GM18505 (cell line): Measurements from ENCODE around the gene LRP6.

Experiments used
- ATAC-seq: cut with Tn5 transposase; IDR thresholded peaks from one replicate; pipeline ENCODE4 v1.9.1; 2021; ENCODE audit not compliant: unreplicated experiment
- POLR2A ChIP-seq: IDR thresholded peaks from 4 replicates; pipeline ENCODE4 v1.6.1; 2011; ENCODE audit warnings: borderline replicate concordance; ENCODE audit not compliant: insufficient read depth, insufficient read length; ENCODE audit errors: extremely low read depth

The LRP6 gene

DNA sequence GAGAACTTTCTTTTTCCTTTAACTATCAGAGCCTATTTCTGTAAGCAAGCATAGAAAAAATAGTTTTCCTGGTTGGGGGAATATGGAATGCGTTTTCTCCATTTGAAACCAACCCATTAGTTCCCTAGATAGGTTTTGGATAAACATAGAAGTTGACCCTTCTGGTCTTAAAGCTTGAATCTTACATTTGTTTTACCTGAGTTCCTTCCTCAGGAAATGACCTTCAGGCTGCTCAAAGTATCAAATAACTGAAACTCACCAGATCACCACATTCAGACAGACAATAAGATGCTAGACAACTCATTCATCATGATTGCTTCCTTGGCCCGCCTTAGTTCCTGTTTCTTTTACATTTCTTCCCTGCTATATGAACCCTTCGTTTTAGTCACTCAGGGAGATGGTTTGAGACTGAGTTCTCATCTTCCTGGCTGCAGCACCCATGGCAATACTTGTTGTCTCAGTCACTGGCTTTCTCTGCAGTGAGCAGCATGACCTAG, 52.2 kb downstream of the LRP6 start:
- TF ChIP-seq POLR2A, result no peak
- no peak for ATAC-seq

DNA sequence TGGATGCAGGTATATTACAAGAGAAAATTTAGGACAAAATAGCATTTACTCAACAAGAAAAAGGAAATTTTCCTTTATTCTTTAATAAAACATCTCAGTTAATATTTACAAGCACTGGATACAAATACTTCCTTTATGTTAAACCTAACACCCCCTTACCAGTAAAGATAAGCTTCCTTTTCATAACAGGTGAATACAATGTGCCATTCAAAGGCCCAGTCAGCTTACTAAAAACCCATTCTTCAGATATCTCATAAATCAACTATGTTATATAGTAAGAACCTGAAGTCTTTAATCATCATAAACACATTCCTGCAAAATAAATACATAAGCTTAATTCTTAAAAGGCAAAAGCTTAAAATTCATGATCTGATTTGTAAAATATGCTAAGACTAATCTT, 52.6 kb downstream of the LRP6 start:
- no peak for TF ChIP-seq POLR2A
- no peak for ATAC-seq

DNA sequence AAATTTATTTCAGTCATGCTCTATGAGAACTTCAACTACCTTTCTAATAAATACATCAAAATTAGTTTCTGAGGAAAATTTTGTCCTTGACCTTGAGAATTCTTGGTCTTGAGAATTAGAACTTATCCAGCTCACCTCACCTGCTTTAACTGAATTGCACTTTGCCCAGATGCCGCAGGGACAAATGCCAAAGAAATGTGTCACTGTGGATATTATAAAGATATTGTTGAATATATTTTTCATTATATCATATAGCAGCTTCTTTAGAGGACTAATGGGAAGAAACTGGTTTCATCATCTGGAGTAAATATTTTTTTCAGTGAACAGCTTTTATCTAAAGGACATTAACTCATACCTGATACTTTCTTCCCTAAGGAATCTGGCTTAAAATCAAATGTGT, 54.1 kb downstream of the LRP6 start:
- no peak for TF ChIP-seq POLR2A
- ATAC-seq, result no peak

DNA sequence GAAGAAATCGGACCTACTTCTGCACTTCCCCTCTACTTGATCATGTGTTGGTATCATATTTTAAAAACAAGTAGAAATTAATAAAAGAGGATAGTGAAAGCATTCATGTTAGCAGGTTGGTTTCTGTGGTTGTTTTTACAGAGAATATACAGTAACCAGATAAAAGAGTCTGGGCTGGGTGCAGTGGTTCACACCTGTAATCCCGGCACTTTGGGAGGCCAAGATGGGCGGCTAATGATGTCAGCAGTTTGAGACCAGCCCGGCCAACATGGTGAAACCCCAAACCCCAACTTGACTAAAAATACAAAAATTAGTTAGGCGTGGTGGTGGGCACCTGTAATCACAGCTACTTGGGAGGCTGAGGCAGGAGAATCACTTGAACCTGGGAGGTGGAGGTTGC, 55.9 kb downstream of the LRP6 start:
- ATAC-seq, result no peak
- TF ChIP-seq POLR2A, result no peak

DNA sequence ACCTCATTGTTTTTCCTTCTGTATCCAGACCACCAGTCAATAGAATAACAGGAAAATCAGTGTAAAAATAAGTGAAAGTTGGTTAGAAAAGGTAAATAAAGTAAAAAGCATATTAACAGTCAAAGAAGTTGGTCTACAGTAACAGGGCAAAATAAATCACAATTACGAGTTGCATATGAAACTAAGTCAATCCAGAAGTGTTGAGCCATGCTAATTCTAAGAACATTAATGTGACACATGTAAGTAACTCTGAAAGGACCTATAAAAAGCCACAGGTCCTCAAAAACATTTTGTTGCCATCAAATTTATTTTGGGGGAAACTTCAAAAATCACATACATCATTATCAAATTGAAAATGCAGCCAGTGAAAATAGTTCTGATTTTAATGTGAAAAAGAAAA, 56.4 kb downstream of the LRP6 start:
- TF ChIP-seq POLR2A, result no peak

DNA sequence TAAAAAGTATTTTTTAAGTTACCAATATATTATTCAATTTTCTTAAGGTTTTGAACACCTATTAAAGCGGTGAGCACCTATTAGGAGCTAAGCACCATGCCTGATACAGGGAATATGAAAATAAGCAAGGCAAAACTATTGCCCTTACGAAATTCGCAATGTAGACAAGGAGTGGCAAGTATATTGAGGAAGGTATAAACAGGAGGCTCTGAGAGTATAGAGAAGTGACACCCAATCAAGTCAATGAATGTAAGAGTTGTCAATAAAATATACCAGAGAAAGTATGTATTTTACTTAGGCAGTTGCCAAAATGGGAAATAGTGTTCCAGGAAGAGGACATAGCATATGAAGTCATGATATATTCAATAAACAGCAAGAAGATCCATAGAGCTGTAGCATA, 57.2 kb downstream of the LRP6 start:
- ATAC-seq, result no peak
- no peak for TF ChIP-seq POLR2A

More for the DNA sequence above, 56.4 kb downstream of the LRP6 start:
- no peak for ATAC-seq

DNA sequence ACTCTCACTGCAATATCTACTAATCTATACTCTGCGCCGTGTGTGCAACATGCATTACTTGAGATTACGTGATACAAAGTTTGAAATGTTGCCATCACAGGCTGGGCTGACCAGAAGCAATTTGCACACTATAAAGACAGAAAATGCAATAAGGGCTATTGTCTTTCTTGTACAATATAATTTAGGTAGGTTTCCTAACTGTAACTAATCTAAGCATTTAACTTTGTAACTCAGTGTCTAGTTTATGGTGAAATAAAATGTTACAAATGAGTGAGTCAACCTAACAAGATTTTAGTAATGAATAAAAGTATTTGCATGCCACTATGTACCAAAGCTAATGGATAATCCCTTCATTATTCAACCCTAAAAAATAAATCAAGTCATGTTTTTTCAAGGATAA, 57.8 kb downstream of the LRP6 start:
- TF ChIP-seq POLR2A, result no peak

DNA sequence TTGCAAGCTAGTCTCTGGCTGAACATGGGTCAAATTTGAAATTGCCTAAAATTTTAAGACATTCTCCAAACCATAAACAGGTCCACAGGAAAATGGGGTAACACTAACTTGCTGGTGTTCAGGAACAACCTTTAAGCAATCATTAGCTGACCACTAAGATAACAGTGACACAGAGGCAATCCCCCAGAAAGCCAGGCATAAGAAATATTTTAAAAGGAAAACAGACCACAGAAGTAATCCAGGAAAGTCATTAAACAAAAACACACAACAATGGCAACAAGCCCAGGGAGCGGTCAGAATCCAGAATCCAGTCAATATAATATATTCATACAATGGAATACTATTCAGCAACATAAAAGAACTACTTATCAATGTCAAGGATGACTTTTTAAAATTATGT, 59.1 kb downstream of the LRP6 start:
- no peak for TF ChIP-seq POLR2A
- ATAC-seq, result no peak

More for the DNA sequence above, 57.8 kb downstream of the LRP6 start:
- no peak for ATAC-seq

DNA sequence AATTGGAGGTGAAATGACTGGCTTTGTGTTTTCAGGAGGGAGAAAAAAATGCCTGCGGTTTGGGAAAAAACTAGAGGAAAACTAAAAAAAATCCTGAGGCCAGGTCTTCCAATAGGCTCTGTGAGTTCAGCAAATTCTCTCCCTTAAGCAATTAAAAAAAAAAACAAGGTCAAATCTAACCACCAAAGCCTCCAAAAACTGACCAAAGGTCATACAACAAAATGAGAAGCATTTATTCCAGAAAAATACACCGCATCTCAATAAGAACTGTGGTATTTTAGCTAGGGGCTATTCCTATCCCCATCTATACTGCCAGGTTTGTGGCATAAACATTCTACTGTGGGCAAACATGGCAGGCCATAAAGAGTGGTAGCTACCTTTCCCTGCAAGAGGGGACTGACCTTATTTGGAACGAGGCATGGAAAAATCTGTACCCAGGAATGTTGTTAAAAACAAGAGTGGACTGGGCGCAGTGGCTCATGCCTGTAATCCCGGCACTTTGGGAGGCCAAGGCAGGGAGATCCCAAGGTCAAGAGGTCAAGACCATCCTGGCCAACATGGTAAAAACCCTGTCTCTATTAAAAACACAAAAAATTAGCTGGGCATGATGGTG, 60.0 kb downstream of the LRP6 start:
- TF ChIP-seq POLR2A, result no peak
- ATAC-seq, result no peak

DNA sequence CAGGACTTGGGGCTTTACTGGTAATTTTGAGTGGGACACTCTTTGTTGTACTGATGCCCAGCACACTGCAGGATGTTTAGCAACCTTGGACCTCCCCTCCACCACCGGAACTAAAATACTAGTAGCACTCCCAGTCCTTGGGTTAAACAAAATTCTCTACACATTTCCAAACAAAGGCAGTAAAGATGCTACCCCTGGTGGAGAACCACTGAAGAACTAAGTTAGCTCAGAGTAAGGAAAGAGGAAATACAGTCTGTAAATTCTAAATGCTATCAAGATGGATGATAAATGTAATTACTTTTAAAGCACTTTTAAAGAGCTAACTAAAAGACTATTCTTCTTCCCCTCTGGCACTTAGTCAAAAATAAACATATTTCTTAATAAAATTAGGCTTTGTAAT, 64.1 kb downstream of the LRP6 start:
- no peak for ATAC-seq
- no peak for TF ChIP-seq POLR2A

DNA sequence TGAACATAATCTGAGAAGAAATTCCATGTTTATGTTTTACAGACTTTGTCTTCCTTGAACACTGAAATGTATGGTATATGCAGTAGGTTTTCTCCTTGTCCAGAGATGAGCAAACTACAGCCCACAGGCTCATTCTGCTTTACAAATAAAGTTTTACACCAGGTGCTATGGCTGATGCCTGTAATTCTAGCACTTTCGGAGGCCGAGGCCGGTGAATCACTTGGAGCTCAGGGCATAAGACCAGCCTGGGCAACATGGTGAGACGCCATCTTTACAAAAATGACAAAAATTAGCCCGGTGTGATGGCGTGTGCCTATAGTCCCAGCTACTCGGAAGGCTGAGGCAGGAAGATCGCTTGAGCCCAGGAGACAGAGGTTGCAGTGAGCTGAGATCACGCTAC, 64.7 kb downstream of the LRP6 start:
- no peak for ATAC-seq
- no peak for TF ChIP-seq POLR2A

DNA sequence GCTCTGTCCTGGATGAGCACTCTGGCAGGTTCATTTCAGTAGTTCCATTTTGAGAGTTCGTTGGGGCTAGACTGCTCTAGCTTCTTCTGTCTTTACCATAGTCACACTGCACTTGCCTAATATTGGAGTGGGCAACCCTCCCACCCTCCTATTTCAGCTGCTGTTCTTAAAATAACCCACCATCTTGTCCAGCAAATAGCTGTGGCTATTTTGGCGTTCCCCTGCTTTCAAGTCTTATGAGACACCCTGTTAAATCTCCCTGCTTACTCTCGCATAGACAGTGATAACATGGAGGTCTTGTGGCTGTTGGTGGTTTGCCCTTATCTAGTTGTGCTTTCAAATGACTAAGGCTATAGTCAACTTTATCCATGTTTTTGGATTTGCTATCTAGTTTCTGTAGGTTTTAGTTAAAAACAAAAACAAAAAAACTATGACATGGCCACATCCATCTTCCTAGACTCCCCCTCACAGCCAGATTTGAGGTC, 65.5 kb downstream of the LRP6 start:
- no peak for ATAC-seq
- TF ChIP-seq POLR2A, result no peak

DNA sequence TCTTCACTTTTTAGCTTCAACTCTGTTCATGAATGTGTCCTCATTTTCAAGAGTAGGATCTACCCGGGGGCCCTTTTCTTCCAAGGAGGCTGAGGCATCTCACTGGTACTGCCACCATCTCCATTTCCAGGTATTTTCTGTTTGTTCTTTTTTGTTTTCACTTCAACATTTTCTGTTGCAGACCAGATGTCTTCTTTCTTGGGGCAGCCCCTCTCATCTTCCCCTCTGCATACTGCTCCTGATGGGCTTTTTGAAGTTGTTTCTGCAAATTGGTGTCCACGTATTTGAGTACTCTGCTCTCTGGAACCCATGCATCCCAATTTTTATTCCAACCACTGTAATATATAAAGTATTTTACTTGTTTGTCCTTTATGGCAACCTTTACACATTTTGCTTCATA, 66.5 kb downstream of the LRP6 start:
- TF ChIP-seq POLR2A, result no peak
- ATAC-seq, result no peak

DNA sequence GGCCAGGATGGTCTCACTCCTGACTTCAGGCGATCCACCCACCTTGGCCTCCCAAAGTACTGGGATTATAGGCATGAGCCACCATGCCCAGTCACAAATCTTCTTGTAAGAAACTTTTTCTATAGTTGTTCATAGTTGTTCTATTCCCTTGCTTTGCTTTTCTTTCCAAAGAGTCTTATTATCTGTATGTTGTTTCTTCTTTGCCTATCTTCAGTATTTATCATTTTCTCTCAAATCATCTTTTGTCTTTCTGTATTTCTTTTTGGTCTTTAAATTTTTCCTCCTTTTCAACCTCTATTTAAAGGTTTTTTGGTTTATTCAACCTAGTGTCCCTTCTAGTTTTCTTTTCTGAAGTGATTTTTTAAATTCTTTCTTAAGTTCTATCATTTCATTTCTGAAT, 68.7 kb downstream of the LRP6 start:
- no peak for TF ChIP-seq POLR2A
- ATAC-seq, result no peak

DNA sequence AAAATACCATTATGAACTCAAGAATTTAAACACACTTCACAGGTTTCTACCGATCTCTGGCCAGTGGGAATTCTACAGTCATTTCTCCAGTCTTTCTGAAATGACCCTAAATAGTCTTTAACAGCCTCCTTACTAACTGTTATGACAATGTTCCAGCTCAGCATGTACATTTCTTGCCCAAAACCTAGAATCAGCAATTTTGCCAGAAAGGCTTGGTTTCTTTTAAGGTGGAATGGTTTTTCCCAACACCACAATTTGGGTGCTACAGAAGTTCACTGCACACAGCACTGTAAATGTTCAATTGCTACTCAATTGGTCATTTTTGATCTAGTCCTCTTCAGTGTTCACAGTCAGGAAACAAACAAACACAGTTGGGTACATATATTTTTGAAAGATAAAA, 69.7 kb downstream of the LRP6 start:
- TF ChIP-seq POLR2A, result no peak
- ATAC-seq, result no peak
